Naive B cell (primary cell): ENCODE results near the gene GRIN2A. TPM values are rescaled to one million over a fixed set of nuclear protein-coding genes. Genes with fewer than 3 reads are reported as not detected.

Source experiments
- ATAC-seq, 2 donors: fragments of 150-1000 bp; cut with Tn5 transposase; 2 replicates each; pipeline ENCODE4 v1.10.0; 2021; ENCODE audit warnings: low read depth in 2 of 2, mild to moderate bottlenecking in 2 of 2, moderate library complexity in 2 of 2
- DNase-seq: peaks from one replicate; pipeline ENCODE4 v3.0.0; 2022
- H3K27ac Mint-ChIP-seq, 6 donors: one replicate each; pipeline ENCODE4 v1.8.0; 2020 to 2022; ENCODE audit warnings: mild to moderate bottlenecking in 6 of 6, mixed read lengths in 6 of 6, moderate library complexity in 5 of 6, inconsistent platforms in 2 of 6
- H3K27me3 Mint-ChIP-seq, 3 donors: one replicate each; pipeline ENCODE4 v1.8.0; 2021 to 2022; ENCODE audit warnings: mixed read lengths in 3 of 3, mild to moderate bottlenecking in 1 of 3
- H3K36me3 Mint-ChIP-seq, 2 donors: one replicate each; pipeline ENCODE4 v1.8.0; 2020 to 2022; ENCODE audit warnings: mixed read lengths in 2 of 2, inconsistent platforms in 1 of 2, mild to moderate bottlenecking in 1 of 2
- H3K4me1 Mint-ChIP-seq, 3 donors: one replicate each; pipeline ENCODE4 v1.8.0; 2020 to 2022; ENCODE audit warnings: mixed read lengths in 3 of 3, inconsistent platforms in 1 of 3, mild to moderate bottlenecking in 1 of 3, moderate library complexity in 1 of 3
- H3K4me3 Mint-ChIP-seq, 8 donors: one replicate each; pipeline ENCODE4 v1.8.0; 2020 to 2022; ENCODE audit warnings: mild to moderate bottlenecking in 8 of 8, mixed read lengths in 8 of 8, moderate library complexity in 8 of 8, inconsistent platforms in 2 of 8
- H3K9me3 Mint-ChIP-seq, 7 donors: one replicate each; pipeline ENCODE4 v1.8.0; 2020 to 2022; ENCODE audit warnings: mixed read lengths in 7 of 7, mild to moderate bottlenecking in 5 of 7, inconsistent platforms in 2 of 7, moderate library complexity in 1 of 7
- polyA plus RNA-seq, 6 donors: library from polyadenylated mRNA; unstranded; fragments of 300-500 nt; fragmentation: Illumina TruSeq; gene quantifications; one replicate each; pipeline ENCODE4 v1.2.3, GENCODE V29; 2021; ENCODE audit warnings: low read depth in 6 of 6

Gene GRIN2A
- polyA plus RNA-seq, 6 donors from 2014 or later, result 0.04 to 0.53 (median 0.17) TPM; not detected in 3

- no peak overlapping the region for H3K4me3 Mint-ChIP-seq
- H3K36me3 Mint-ChIP-seq, result no peaks in the 10 kb centered on the region
- no peak for ATAC-seq
- peaks cover 0 to 1% (median 0%) of the 10 kb centered on the region in 7 donors for H3K9me3 Mint-ChIP-seq
- DNase-seq, result no peak
- H3K4me1 Mint-ChIP-seq, result no peaks in the 10 kb centered on the region
- H3K27me3 Mint-ChIP-seq, result peaks cover 4 to 16% (median 14%) of the 10 kb centered on the region in 3 donors
- no peak overlapping the region for H3K27ac Mint-ChIP-seq
Measured at GRCh38 chr16:9852003-9852402, 330.2 kb downstream of the GRIN2A start.

DNA sequence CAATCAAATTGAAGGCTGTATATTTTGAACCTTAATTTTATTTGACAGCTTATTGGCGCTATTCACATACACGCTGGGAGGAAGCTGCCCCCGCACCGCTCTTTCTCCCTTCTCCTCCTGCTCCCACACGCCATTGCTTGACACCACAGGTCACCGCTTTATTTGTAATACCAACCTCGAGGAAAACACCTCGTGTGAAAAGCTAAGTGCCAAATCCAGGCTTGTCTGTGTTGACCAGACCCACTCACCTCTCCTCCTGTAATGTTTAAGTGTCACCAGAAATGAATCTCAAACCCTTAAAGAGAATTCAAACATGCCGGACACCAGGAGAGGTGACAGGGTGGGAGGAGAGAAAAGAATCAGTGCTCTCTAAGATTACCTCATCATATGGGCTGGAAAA, 331.4 kb downstream of the GRIN2A start:
- Mint-ChIP-seq H3K9me3 (peaks cover 0 to 1% (median 0%) of the 10 kb centered on the region in 7 donors), H3K36me3 (no peaks in the 10 kb centered on the region), H3K4me1 (no peaks in the 10 kb centered on the region), H3K27me3 (peaks cover 4 to 16% (median 14%) of the 10 kb centered on the region in 3 donors), H3K4me3 (no peak overlapping the region), H3K27ac (no peak overlapping the region)
- DNase-seq (no peak), ATAC-seq (no peak)

- Mint-ChIP-seq H3K4me1 (no peaks in the 10 kb centered on the region), H3K9me3 (peaks cover 0 to 1% (median 0%) of the 10 kb centered on the region in 7 donors), H3K4me3 (no peak overlapping the region), H3K36me3 (no peaks in the 10 kb centered on the region), H3K27ac (no peak overlapping the region), H3K27me3 (peaks cover 4 to 16% (median 14%) of the 10 kb centered on the region in 3 donors)
- no peak for ATAC-seq
- DNase-seq, result no peak
Measured at GRCh38 chr16:9849697-9850245, 332.5 kb downstream of the GRIN2A start.

GRCh38 chr16:9847146-9847545, 335.1 kb downstream of the GRIN2A start:
- Mint-ChIP-seq H3K4me1 (no peaks in the 10 kb centered on the region), H3K27me3 (peaks cover 0 to 16% (median 4%) of the 10 kb centered on the region in 3 donors), H3K9me3 (peaks cover 0 to 1% (median 0%) of the 10 kb centered on the region in 7 donors), H3K27ac (no peak overlapping the region), H3K36me3 (no peaks in the 10 kb centered on the region), H3K4me3 (no peak overlapping the region)
- ATAC-seq (no peak), DNase-seq (no peak)

- DNase-seq, result no peak
- Mint-ChIP-seq H3K27me3 (peaks cover 0 to 16% (median 4%) of the 10 kb centered on the region in 3 donors), H3K9me3 (peaks cover 0 to 1% (median 0%) of the 10 kb centered on the region in 7 donors), H3K27ac (no peak overlapping the region), H3K36me3 (no peaks in the 10 kb centered on the region), H3K4me3 (no peak overlapping the region), H3K4me1 (no peaks in the 10 kb centered on the region)
- no peak for ATAC-seq
Measured at GRCh38 chr16:9846362-9847099, 335.7 kb downstream of the GRIN2A start.

- no peaks in the 10 kb centered on the region for H3K4me1 Mint-ChIP-seq
- peaks cover 0 to 1% (median 0%) of the 10 kb centered on the region in 7 donors for H3K9me3 Mint-ChIP-seq
- H3K36me3 Mint-ChIP-seq, result no peaks in the 10 kb centered on the region
- no peak overlapping the region for H3K4me3 Mint-ChIP-seq
- ATAC-seq (no peak), DNase-seq (no peak)
- peaks cover 0 to 13% (median 4%) of the 10 kb centered on the region in 3 donors for H3K27me3 Mint-ChIP-seq
- H3K27ac Mint-ChIP-seq, result no peak overlapping the region
Measured at GRCh38 chr16:9845661-9846361, 336.4 kb downstream of the GRIN2A start.

GRCh38 chr16:9844361-9844760, 337.9 kb downstream of the GRIN2A start:
- no peaks in the 10 kb centered on the region for H3K27me3 Mint-ChIP-seq
- ATAC-seq (no peak), DNase-seq (no peak)
- no peak overlapping the region for H3K4me3 Mint-ChIP-seq
- H3K9me3 Mint-ChIP-seq, result peaks cover 0 to 1% (median 0%) of the 10 kb centered on the region in 7 donors
- no peaks in the 10 kb centered on the region for H3K4me1 Mint-ChIP-seq
- no peak overlapping the region for H3K27ac Mint-ChIP-seq
- no peaks in the 10 kb centered on the region for H3K36me3 Mint-ChIP-seq

GRCh38 chr16:9843424-9844018, 338.7 kb downstream of the GRIN2A start:
- Mint-ChIP-seq H3K4me1 (no peaks in the 10 kb centered on the region), H3K4me3 (no peak overlapping the region), H3K9me3 (peaks cover 0 to 1% (median 0%) of the 10 kb centered on the region in 7 donors), H3K27me3 (no peaks in the 10 kb centered on the region), H3K27ac (no peak overlapping the region), H3K36me3 (no peaks in the 10 kb centered on the region)
- DNase-seq, result no peak
- ATAC-seq, result no peak

GRCh38 chr16:9840761-9841665, 341.2 kb downstream of the GRIN2A start:
- Mint-ChIP-seq H3K9me3 (peaks cover 0 to 6% (median 1%) of the 10 kb centered on the region in 7 donors), H3K36me3 (no peaks in the 10 kb centered on the region), H3K4me1 (no peaks in the 10 kb centered on the region), H3K27me3 (peaks cover 0 to 8% (median 8%) of the 10 kb centered on the region in 3 donors), H3K27ac (peak overlapping the region in 1 of 6 donors; percentile 16), H3K4me3 (no peak overlapping the region)
- ATAC-seq (no peak), DNase-seq (no peak)

GRCh38 chr16:9837481-9837880, 344.7 kb downstream of the GRIN2A start:
- Mint-ChIP-seq H3K9me3 (peaks cover 0 to 6% (median 0%) of the 10 kb centered on the region in 7 donors), H3K4me1 (no peaks in the 10 kb centered on the region), H3K27ac (no peak overlapping the region), H3K4me3 (no peak overlapping the region), H3K27me3 (peaks cover 4 to 10% (median 8%) of the 10 kb centered on the region in 3 donors), H3K36me3 (no peaks in the 10 kb centered on the region)
- ATAC-seq (no peak), DNase-seq (no peak)

DNA sequence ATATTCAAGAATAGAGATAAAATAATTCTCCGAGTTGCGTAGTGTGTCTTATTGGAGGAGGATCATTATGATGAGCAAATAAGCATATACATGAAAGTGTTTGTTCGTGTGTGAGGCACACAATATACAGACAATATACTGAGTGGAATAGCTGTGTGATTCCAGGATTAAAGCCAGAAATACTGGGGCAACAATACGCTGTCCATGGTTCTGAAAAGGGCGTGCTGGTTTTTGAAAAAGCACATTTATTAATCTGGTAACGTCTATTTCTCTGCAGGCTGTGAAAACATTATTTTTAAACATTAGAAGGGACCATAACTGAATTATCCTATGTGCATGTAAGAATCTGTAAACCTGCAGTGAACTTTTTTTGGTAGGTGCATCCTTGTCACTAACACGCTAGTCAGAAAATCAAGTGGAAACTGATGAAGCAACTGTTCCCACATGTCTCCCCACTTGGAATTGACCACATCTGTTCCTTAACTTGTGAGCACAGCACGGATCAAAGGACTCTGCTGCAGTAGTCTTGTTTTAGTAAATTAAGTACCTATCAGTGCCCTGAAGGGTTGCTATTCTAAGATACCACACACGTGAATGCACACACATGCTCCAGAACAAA, 346.0 kb downstream of the GRIN2A start:
- H3K27me3 Mint-ChIP-seq, result peaks cover 8 to 17% (median 9%) of the 10 kb centered on the region in 3 donors
- DNase-seq (no peak), ATAC-seq (no peak)
- H3K9me3 Mint-ChIP-seq, result peaks cover 0 to 6% (median 0%) of the 10 kb centered on the region in 7 donors
- H3K36me3 Mint-ChIP-seq, result no peaks in the 10 kb centered on the region
- no peak overlapping the region for H3K27ac Mint-ChIP-seq
- H3K4me3 Mint-ChIP-seq, result no peak overlapping the region
- H3K4me1 Mint-ChIP-seq, result no peaks in the 10 kb centered on the region

DNA sequence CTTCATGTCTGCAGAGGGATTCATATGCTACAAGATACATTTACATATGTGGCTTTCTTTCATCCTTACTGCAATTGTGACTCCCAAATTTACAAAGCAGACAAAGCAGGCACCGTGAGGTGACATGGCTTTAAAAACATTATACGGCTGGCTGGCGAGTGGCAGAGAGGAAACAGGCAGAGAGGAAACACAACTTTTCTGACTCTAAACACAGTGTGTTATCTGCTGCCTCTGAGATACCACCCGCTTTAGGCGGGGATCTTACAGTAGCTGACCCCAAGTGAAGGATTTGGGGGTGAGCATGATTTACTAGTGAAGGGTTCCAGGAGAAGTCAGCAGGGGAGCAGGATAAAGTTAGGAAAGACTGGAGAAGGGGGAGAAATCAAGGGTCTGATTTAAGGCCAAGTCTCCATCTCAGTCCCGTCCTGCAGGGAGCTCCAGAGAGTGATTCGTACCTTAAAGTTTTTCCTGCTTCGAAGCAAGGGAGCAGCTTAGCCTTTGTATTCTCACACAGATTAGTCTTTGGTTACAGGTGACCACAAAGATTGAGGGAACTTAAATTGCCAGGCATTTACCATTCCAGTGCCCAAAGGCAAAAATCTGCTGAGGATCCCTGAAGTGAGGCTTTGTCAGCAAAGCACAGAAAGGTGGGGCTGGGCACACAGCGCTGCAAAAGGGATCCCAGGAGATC, 355.0 kb downstream of the GRIN2A start:
- ATAC-seq (no peak), DNase-seq (no peak)
- H3K4me1 Mint-ChIP-seq, result no peaks in the 10 kb centered on the region
- H3K4me3 Mint-ChIP-seq, result no peak overlapping the region
- peaks cover 29 to 44% (median 42%) of the 10 kb centered on the region in 3 donors for H3K27me3 Mint-ChIP-seq
- no peak overlapping the region for H3K27ac Mint-ChIP-seq
- H3K9me3 Mint-ChIP-seq, result peaks cover 0 to 1% (median 0%) of the 10 kb centered on the region in 7 donors
- H3K36me3 Mint-ChIP-seq, result no peaks in the 10 kb centered on the region
